Ovary (tissue), 3 donors: ENCODE results near the gene AFF1.

Experiments used
- CTCF ChIP-seq, 3 donors: fragments of 450-650 bp in 2 of 3; fragments of 200-600 bp in 1 of 3; IDR thresholded peaks; one replicate each; pipeline versions ENCODE4 v1.5.1 to v1.8.0; 2016 to 2022; ENCODE audit warnings: antibody characterized with exemption in 3 of 3, mild to moderate bottlenecking in 1 of 3
- EP300 ChIP-seq: sonication (generic); formaldehyde crosslinking; IDR thresholded peaks from one replicate; pipeline ENCODE4 v1.6.1; 2017; ENCODE audit warnings: antibody characterized with exemption
- POLR2A ChIP-seq: fragments of 450-650 bp; IDR thresholded peaks from one replicate; pipeline ENCODE4 v1.6.1; 2017; ENCODE audit warnings: antibody characterized with exemption, mild to moderate bottlenecking, moderate library complexity
- donor health status: DM: no; HTN: no; CAD: no.

- TF ChIP-seq CTCF (IDR thresholded peaks at IDR 0.05) (no peak), EP300 (no peak), POLR2A (no peak)
Measured at GRCh38 chr4:87078987-87079486, 144.2 kb downstream of the AFF1 start.
